ENCODE measurements around the gene GDE1.
"Not testable (repeated sequence)": the region's sequence is repeated elsewhere in the genome, so short reads cannot be mapped to it uniquely, and the experiment has no call there.

Gene GDE1, protein sequence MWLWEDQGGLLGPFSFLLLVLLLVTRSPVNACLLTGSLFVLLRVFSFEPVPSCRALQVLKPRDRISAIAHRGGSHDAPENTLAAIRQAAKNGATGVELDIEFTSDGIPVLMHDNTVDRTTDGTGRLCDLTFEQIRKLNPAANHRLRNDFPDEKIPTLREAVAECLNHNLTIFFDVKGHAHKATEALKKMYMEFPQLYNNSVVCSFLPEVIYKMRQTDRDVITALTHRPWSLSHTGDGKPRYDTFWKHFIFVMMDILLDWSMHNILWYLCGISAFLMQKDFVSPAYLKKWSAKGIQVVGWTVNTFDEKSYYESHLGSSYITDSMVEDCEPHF

DNA sequence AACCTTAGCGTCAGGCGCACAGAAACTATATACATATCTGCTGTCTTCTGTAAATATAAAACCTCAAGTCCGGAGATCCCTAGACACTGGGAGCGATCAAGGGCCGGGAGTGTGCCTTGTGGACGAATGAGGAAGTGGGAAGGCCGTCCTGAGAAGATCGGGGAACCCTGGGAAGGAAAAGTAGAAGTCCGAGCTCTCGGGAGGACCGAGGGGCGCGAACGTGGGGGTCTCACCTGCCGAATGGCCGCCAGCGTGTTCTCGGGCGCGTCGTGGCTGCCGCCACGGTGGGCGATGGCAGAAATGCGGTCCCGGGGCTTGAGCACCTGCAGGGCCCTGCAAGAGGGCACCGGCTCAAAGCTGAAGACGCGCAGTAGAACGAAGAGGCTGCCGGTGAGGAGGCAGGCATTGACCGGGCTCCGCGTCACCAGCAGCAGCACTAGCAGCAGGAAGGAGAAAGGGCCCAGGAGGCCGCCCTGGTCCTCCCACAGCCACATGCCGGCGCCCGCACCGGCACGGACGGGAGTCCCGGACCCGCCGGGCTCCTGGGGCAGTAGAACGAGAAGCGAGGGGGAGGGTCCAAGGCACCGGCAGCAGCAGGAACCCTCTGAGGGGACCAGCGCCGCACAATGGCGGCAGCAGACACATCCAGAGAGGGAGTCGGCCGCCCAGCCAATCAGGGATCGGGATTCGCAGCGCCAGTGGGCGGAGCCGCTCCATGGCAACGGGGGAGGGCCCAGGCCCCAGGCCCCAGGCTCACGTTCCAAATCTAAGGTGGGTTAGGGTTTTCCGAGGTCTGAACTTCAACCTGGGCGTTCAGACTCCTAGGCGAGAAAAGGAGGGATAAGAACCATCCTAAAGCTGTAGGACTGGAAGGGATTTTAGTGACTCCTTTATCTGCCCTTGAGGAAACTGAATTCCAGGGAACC, at the start of gene GDE1:
Gene GDE1 (minus strand): TSS at position 628 of the 926 bp plus-strand sequence. CDS start 134 bp downstream, at position 494.
- peak; percentile 96 for DNase-seq (ENCODE audit: low spot score)

- DNase-seq (ENCODE audit: low spot score), result no peak
Observed at GRCh38 chr16:19567560-19567959, 45.7 kb upstream of the GDE1 start.

DNA sequence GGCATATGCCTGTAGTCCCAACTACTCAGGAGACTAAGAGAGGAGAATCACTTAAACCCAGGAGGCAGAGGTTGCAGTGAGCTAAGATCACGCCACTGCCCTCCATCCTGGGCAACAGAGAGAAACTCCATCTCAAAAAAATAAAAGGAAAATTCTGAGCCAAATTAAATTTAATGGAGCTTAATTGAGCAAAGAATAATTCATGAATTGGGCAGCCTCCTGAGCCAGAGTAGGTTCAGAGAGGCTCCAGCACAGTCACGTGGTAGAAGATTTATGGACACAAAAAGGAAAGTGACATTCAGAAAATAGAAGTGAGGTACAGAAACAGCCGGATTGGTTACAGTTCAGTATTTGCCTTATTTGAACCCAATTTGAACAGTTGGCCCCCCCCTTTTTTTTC, 44.5 kb upstream of the GDE1 start:
- DNase-seq (ENCODE audit: low spot score), result no peak

DNA sequence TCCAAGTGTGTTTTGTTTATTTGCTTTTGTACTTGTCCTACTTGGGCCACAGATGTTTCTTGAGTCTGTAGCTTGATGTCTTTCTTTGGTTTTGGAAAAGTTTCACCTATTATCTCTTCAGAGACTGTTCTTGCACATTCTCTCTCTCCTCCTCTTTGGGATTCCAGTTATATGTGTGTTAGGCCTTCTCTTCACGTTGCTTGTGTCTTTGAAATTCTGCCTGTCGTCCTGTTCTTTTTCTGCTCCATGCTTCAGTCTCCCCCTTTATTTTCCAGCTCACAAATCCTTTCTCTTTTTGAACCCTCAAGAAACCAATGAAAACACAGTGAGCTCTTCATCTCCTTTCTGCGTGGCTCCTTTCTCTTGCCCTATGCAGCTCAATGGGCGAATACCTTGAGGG, 41.5 kb upstream of the GDE1 start:
- no peak for DNase-seq (ENCODE audit: low spot score)

DNA sequence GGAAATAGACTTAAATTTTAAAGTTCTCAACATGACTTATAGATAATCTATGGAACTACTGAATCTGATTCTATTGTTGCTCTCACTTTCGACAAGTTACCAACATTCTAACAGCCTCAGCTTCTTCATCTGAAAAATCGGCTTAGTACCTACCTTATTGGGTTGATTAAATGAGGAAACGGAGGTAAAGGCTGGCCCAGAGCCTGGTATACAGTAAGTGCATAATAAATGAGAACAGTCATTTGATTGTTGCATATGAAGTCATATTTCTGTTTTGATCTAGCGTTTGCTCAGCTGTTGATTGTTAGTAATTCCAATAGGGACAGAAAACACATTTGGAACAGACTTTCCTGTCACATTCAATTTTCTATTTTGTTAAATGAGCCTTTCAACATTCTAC, 38.2 kb upstream of the GDE1 start:
- no peak for DNase-seq (ENCODE audit: low spot score)

- peak; percentile 45 for DNase-seq (ENCODE audit: low spot score)
Observed at GRCh38 chr16:19559242-19559910, 37.5 kb upstream of the GDE1 start.

- peak; percentile 18 for DNase-seq (ENCODE audit: low spot score)
Observed at GRCh38 chr16:19555938-19556771, 34.3 kb upstream of the GDE1 start.

- DNase-seq (ENCODE audit: low spot score), result peak; percentile 97
Observed at GRCh38 chr16:19555186-19555937, 33.5 kb upstream of the GDE1 start, which contains the start of gene VPS35L. TSS of gene VPS35L (plus strand) at chr16:19555703. CDS start at chr16:19555730, 27 bp downstream.

DNA sequence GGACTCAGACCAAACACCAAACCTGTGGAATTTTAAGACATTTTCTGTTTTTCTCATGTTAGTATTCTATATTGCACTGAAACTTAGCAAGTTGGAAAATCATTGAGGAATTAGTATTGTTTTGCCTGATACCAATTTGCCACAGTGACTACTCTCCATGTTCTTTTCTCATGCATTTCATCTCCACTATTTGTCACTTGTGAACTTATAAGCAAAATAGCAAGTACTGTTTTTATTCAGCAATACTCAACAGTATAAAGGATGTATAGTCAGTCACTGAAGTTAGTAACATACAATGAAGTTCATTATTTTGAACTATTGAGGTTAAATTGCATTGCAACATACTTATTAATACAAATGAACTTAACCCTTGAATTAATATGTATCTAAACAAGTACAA, 27.8 kb upstream of the GDE1 start:
- no peak for DNase-seq (ENCODE audit: low spot score)

- no peak for DNase-seq (ENCODE audit: low spot score)
Observed at GRCh38 chr16:19548144-19548543, 26.2 kb upstream of the GDE1 start.

DNA sequence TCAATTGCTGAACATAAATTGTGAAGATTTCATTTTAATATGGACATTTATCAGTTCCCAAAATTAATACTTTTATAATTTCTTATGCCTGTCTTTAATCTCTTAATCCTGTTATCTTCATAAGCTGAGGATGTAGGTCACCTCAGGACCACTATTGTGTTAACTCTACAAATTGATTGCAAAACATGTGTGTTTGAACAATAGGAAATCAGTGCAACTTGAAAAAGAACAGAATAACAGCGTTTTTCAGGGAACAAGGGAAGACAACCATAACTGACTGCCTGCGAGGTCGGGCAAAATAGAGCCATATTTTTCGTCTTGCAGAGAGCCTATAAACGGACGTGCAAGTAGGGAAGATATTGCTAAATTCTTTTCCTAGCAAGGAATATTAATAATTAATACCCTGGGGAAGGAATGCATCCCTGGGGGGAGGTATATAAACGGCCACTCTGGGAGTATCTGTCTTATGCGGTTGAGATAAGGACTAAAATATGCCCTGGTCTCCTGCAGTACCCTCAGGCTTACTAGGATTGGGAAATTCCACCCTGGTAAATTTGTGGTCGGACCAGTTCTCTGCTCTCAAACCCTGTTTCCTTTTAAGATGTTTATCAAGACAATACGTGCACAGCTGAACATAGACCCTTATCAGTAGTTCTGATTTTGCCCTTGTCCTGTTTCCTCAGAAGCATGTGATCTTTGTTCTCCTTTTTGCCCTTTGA, 21.5 kb upstream of the GDE1 start:
- DNase-seq (ENCODE audit: low spot score), result not testable (repeated sequence)

DNA sequence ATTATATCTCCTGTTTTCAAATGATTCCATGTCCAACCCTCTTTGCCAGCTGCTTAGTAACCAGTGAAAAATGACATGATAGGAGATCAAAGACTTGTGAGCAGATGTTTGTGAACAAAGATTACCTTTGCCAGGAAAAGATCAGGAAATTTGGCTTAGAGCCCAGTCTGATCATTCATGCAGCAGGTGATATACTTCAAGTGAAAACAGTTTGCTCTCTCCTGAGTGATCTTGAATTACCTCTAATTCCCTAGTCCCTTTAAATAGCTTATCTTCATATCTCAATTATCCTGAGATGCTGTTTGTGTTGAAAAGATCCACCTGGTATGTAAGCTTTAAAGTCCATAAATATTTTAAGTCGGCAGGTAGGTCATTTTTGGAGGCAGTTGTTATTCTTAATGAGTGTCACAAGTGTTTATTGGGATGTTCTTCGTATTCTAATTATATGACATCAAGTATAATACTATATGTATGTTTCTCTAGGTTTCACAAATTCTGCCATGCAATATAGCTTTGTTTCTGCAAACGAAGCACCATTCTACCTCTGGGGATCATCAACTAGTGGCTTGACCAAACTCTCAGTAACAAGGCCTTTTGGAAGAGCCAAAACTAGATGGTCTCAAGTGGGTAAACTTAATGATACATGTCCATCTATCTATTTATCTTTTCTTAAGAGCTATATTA, 20.4 kb upstream of the GDE1 start:
- no peak for DNase-seq (ENCODE audit: low spot score)

- no peak for DNase-seq (ENCODE audit: low spot score)
Observed at GRCh38 chr16:19540241-19540970, 18.5 kb upstream of the GDE1 start.

- DNase-seq (ENCODE audit: low spot score), result no peak
Observed at GRCh38 chr16:19532601-19533000, 10.7 kb upstream of the GDE1 start.

DNA sequence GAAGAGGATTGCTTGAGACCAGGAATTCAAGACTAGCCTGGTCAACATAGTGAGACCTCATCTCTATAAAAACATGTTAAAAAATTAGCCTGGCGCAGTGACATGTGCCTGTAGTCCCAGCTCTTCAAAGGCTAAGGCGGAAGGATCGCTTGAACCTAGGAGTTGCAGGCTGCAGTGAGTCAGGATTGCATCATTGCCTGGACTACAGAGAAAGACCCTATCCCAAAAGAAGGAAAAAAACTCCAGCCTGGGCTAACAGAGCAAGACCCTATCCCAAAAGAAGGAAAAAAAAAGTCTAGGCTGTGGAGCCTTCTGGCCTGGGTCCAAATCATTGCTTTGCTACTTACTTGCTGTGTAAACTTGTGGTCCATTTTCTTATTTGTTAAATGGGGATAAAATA, 6.8 kb upstream of the GDE1 start:
- no peak for DNase-seq (ENCODE audit: low spot score)

- DNase-seq (ENCODE audit: low spot score), result no peak
Observed at GRCh38 chr16:19527161-19527560, 5.3 kb upstream of the GDE1 start.

- no peak for DNase-seq (ENCODE audit: low spot score)
Observed at GRCh38 chr16:19525385-19525723, 3.5 kb upstream of the GDE1 start.

GRCh38 chr16:19524616-19525384, 2.9 kb upstream of the GDE1 start:
- DNase-seq (ENCODE audit: low spot score), result no peak

DNA sequence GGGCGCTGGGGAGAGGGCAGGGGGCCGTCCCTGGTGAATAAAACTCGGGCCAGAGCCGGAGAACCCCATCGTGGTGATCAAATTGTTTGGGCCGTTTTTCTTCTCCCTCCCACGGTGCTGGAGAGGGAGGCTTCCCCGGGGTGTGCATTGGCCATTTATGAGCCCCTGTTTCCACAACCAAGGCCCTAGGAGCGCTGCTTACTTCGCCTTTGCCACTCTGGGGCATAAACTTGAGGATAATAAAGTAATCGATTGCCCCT, 2.4 kb upstream of the GDE1 start:
- DNase-seq (ENCODE audit: low spot score), result no peak

Measured in AG08395 (cell line).